GM18868 (cell line): ENCODE data around the gene SLAMF7.
"Not testable (repeated sequence)": the region's sequence is repeated elsewhere in the genome, so short reads cannot be mapped to it uniquely, and the experiment has no call there.

Experiments
- ATAC-seq: cut with Tn5 transposase; IDR thresholded peaks from one replicate; pipeline ENCODE4 v1.9.1; 2021; ENCODE audit warnings: mild to moderate bottlenecking, moderate library complexity; ENCODE audit not compliant: unreplicated experiment

Gene SLAMF7, protein sequence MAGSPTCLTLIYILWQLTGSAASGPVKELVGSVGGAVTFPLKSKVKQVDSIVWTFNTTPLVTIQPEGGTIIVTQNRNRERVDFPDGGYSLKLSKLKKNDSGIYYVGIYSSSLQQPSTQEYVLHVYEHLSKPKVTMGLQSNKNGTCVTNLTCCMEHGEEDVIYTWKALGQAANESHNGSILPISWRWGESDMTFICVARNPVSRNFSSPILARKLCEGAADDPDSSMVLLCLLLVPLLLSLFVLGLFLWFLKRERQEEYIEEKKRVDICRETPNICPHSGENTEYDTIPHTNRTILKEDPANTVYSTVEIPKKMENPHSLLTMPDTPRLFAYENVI

GRCh38 chr1:160739098-160739511 is at the start of gene SLAMF7:
SLAMF7 (plus strand) TSS chr1:160739247; CDS start chr1:160739302, 55 bp downstream.
- ATAC-seq, result peak; percentile 69

GRCh38 chr1:160692390-160692789 is 46.7 kb upstream of the SLAMF7 start:
- ATAC-seq, result not testable (repeated sequence)

DNA sequence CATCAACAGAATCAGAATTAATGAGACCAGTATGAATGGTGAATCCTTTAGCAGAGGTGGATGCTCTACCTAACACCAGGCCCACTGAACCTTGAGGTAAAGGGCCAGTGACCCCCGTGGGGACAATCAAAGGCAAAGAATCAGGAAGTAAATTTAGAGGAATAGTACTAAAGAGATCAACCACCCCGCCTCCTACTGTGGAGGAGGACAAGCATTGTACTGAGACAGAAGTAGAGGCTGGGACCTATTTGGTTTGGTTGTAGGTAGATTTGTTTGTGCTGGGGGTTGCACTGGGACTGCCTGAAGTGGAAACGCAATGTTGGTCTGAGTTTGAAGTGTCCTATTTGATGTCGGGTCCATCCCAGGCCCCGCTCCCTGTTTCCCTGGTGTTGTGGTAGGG is 36.9 kb upstream of the SLAMF7 start:
- no peak for ATAC-seq

DNA sequence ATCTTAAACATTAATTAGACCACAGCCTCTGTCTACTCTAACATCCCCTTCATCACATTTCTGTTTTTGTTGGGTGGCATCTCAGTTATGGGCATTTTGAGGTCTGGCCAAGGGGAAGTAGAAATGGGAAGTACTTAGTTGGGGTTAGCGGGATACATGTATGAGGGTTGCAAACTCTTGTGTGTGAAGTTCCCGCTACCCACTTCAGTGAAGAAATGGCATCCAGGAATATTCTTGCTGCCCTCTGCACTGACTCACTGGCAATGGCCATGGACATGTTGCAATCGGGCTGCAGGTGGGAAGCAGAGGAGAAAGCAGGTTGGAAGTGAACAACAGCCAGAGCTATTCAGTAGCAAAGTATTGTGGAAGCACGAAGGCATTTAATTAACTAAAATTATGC is 34.8 kb upstream of the SLAMF7 start:
- no peak for ATAC-seq

DNA sequence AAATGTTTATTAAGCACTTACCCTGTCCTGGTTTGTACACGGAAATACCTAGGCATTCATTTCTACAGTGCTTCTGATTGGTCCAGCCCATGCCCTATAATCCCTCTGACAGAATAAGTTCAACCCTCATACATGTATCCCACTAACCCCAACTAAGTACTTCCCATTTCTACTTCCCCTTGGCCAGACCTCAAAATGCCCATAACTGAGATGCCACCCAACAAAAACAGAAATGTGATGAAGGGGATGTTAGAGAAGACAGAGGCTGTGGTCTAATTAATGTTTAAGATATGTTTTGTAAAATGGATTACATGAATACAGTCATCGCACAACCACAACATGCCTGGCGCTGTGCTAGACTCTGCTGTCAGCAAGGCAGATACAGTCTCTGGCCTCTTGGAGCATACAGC is 33.8 kb upstream of the SLAMF7 start:
- not testable (repeated sequence) for ATAC-seq

DNA sequence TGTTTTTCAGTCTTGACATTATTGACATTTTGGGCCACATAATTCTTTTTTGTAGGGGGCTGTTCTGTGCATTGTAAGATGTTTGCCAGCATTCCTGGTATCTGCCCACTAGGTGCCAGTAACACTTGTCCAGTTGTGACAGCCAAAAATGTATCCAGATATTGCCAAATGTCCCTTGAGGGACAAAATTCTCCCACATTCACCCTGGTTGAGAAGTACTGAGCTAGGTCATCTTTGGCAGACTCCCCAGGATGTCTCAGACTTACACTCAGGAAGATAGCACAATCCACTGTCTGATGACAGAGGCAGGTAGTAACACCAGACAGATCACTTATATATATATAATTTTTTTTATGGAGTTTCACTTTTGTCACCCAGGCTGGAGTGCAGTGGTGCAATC is 33.3 kb upstream of the SLAMF7 start:
- ATAC-seq, result no peak

- ATAC-seq, result no peak
Observed at GRCh38 chr1:160706526-160707235, 32.4 kb upstream of the SLAMF7 start.

- ATAC-seq, result no peak
Observed at GRCh38 chr1:160707236-160708064, 31.6 kb upstream of the SLAMF7 start.

GRCh38 chr1:160708118-160708517 is 30.9 kb upstream of the SLAMF7 start:
- ATAC-seq, result no peak

DNA sequence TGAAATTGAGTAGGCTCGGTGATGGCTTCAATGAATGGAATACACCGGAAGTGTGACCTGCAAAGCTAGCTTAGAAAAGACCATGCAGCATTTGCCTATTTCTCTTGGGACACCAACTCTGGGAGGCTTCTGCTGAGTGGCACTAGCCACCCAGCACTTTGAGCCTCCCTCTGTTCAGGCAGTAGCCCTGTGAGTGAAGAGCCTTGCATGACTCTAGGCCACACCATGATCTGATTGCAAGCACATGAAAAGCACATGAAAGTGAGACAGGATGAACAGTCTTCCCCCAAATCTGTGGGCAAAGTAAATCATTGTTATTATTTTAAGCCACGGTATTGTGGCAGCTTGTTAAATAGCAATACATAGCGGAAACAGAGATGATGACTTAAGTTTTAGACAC is 30.2 kb upstream of the SLAMF7 start:
- ATAC-seq, result no peak

GRCh38 chr1:160709715-160710114 is 29.3 kb upstream of the SLAMF7 start:
- ATAC-seq, result no peak

- ATAC-seq, result no peak
Observed at GRCh38 chr1:160710517-160711252, 28.4 kb upstream of the SLAMF7 start.

DNA sequence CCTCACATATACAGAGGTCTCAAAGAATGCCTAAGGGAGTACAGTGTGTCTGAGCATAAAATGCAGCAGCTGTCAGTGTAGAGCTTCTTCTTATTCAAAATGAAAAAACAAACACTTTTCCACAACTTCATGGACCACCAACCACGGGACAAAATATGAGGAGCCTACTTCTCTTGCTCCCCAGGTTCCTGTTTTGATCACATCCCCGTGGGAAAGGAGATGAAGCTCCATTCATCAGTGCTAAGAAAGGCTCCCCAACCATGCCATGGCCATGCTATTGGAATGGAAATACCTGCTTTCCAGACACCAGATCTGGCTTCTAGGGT is 27.8 kb upstream of the SLAMF7 start:
- ATAC-seq, result no peak

DNA sequence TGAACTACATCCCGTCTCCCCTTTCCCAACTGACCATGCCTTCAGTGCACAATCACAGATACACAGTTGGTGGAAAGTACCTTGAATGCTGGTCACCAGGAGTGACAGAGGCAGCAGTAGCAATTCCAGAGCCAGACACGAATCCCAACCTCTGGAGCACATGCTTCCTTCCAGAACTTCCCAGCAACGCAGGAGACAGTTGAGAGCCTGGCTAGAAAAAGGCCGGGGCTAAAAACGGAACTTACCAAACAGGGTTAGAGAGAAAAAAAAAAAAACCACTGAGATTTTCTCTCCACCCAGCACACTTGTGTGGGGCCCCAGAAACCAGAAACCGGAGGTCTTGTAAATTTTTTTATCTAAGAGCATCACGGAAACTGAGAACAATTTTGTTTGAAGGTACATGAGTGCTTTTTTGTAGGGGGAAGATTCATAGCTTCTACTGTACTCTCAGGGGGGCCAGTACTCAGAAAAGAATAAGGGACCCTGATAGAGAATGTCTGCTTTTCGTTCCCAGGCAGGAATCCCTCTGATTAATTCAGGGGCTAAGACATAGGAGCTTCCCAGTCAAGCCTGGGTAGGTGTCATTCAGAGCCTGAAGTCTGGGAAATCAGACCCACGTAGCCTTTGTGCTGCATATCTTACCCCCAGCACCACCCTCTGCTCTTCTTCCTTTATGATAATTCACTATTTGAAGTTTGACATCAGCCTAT is 27.3 kb upstream of the SLAMF7 start, which contains the start of gene CD48:
TSS of gene CD48 (minus strand) at position 221 of the 710 bp plus-strand sequence. CDS start at position 162, 59 bp downstream.
- peak; percentile 38 for ATAC-seq

DNA sequence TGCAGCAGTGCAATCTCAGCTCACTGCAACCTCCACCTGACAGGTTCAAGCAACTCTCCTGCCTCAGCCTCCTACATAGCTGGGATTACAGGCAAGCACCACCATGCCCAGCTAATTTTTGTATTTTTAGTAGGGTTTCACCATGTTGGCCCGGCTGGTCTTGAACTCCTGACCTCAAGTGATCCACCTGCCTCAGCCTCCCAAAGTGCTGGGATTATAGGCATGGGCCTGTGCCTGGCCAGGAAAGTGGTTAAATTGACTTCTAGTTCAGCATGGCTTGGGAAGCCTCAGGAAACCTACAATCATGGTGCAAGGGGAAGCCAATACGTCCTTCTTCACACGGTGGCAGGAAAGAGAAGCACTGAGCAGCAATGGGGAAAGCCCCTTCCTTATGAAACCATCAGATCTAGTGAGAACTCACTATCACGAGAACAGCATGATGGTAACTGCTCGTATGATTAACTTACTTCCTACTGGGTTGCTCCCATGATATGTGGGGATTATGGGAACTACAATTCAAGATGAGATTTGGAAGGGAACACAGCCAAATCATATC is 26.4 kb upstream of the SLAMF7 start:
- ATAC-seq, result peak; percentile 43

- no peak for ATAC-seq
Observed at GRCh38 chr1:160713161-160713560, 25.9 kb upstream of the SLAMF7 start.

- not testable (repeated sequence) for ATAC-seq
Observed at GRCh38 chr1:160714034-160714648, 24.9 kb upstream of the SLAMF7 start.

DNA sequence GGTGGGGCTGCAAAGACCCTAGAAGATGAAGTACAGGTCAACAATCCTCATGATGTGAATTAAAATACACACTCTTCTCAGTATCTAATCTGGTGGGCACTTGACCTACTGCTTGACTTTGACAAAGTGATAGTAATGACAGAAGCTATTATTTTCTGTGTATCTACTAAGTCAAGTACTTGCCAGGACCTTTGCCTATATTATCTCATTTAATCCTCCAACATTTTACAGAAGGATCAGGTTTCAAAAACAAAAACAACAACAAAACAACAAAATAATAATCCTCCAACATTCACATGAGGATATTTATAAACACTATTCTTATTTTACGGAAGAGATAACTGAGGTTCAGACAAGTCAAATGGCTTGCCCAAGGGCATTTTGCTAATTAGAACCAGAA is 23.0 kb upstream of the SLAMF7 start:
- ATAC-seq, result no peak

- ATAC-seq, result no peak
Observed at GRCh38 chr1:160717306-160717705, 21.7 kb upstream of the SLAMF7 start.
